Medulla oblongata (tissue), 1 donor: Measurements from ENCODE around the gene SIVA1.
A peak's percentile ranks its signal among the peaks of the same experiment; 100 is the strongest.

Source experiments
- DNase-seq: peaks from one replicate; pipeline ENCODE4 v3.0.0-alpha.2; 2015; ENCODE audit errors: extremely low spot score

SIVA1 gene

GRCh38 chr14:104797115-104798044 is 44.4 kb downstream of the SIVA1 start:
- no peak for DNase-seq

GRCh38 chr14:104798300-104799243 is 45.6 kb downstream of the SIVA1 start:
- DNase-seq = no peak

DNA sequence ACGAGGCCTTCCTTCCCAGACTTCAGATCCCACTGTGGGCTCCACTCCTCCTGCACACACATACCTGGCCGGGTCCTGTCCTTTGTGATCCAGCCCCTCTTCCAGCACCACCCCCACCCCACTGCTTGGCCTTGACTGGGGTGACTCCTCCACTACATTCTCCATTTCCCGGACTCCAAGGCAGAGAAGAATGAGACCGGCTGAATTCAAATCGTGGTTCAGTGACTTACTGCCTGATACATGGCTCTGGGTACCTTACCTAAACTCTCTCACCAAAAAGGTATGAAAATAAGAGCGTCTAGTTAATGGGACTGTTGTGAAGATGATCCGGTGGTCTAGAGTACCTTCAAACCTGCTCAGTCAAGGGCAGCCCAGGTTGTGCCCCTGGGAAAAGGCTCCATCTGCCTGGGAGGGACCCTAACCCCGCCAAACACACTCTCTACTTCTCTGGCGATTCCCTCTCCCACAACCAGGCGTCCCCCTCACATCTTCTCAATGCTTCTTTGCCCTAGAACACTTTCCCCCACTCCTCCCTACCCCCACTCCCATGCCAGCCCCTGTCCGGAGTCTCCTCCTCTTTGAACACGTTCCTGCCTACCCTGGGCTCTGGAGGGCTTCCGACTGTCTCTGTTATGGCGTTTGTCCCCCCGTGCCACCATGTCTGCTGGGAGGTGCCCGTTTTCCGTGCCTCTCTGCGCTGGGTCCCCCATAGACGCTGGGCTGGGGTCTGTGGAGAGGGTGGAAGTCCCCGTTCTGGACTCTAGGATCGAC is 46.5 kb downstream of the SIVA1 start:
- DNase-seq = peak; percentile 27

DNA sequence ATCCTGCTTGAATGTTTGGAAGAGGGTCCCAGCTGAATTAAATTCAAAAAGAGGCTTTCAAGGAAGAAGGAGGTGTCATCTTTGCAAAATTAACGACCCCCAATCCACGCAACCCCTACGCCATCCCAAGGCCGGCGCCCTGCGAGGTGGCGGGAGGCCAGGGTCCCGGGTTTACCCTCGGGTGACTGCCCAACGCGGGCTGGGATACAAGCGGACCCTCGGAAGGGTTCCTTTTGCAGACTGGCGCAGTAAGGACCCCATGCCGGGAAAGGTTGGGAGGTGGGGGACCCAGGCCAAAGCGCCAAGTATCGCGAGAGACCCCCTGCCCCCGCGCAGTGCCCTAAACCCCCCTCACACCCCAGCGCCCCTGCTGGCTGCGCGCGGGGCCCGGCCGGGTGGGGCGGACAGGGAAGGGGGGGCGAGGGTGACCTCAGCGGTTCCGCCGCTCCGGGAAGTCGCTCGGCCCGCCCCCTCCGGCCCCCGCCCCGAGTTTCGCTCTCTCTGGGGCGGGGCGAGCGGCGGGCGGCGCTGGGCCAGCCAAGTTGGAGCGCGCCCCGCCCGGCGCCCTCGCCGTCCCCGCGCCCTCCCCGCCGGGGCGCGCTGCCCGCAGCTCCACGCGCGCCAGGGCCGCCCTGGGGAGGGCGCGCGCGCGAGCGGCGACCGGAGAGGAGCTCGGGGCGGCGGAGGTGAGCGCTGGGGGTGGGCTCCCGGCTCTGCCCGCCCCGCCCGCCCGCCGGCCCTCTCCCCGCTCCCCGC is 47.2 kb downstream of the SIVA1 start:
- peak; percentile 69 for DNase-seq

DNA sequence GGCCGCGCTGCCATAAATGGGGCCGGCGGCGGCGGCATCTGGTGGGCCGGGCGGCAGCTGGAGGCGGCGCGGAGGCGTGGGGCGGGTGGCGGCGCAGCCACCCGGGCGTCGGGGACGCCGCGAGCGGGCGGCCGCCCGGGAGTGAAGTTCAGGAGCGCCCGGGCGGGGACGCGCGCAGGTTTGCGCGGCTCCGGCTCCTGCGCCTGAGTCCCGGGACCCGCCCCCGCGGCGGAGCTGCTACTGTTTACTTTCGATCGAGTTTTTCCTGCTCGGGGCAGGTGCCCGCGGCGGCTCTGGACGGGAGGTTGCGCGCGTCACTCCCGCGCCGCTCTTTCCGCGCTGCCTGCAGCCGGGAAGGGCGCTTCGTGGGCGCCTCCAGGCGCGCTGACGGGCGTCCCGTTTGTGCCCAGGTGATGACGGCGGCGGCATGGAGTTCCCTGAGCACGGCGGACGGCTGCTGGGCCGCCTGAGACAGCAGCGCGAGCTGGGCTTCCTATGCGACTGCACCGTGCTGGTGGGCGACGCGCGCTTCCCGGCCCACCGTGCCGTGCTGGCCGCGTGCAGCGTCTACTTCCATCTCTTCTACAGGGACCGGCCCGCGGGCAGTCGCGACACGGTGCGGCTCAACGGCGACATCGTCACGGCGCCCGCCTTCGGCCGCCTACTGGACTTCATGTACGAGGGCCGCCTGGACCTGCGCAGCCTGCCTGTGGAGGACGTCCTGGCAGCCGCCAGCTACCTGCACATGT is 48.0 kb downstream of the SIVA1 start, which contains the start of gene ZBTB42:
Gene ZBTB42, plus strand, starts transcription at position 331 of the 749 bp plus-strand sequence. Its CDS starts 97 bp downstream, at position 428.
- DNase-seq = no peak

DNA sequence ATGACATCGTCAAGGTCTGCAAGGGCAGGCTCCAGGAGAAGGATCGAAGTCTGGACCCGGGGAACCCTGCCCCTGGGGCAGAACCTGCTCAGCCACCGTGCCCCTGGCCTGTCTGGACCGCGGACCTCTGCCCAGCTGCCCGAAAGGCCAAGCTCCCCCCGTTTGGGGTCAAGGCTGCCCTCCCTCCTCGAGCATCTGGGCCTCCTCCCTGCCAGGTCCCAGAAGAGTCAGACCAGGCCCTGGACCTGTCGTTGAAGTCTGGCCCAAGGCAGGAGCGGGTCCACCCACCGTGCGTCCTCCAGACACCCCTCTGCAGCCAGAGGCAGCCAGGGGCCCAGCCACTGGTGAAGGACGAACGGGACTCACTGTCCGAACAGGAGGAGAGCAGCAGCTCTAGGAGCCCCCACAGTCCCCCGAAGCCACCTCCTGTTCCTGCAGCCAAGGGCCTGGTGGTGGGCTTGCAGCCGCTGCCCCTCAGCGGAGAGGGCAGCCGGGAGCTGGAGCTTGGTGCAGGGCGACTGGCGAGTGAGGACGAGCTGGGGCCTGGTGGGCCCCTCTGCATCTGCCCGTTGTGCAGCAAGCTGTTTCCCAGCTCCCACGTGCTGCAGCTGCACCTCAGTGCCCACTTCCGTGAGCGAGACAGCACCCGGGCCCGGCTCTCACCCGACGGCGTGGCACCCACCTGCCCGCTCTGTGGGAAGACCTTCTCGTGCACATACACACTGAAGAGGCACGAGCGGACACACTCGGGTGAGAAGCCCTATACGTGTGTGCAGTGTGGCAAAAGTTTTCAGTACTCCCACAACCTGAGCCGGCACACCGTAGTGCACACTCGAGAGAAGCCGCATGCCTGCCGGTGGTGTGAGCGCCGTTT is 48.8 kb downstream of the SIVA1 start:
- no peak for DNase-seq

- DNase-seq = no peak
Observed at GRCh38 chr14:104802394-104803184, 49.6 kb downstream of the SIVA1 start.

GRCh38 chr14:104803280-104803911 is 50.4 kb downstream of the SIVA1 start:
- DNase-seq = no peak

GRCh38 chr14:104803912-104804410 is 51.0 kb downstream of the SIVA1 start:
- no peak for DNase-seq

- no peak for DNase-seq
Observed at GRCh38 chr14:104804481-104805325, 51.8 kb downstream of the SIVA1 start.

- DNase-seq = no peak
Observed at GRCh38 chr14:104805326-104805678, 52.4 kb downstream of the SIVA1 start.

GRCh38 chr14:104805941-104806624 is 53.1 kb downstream of the SIVA1 start:
- DNase-seq = no peak

DNA sequence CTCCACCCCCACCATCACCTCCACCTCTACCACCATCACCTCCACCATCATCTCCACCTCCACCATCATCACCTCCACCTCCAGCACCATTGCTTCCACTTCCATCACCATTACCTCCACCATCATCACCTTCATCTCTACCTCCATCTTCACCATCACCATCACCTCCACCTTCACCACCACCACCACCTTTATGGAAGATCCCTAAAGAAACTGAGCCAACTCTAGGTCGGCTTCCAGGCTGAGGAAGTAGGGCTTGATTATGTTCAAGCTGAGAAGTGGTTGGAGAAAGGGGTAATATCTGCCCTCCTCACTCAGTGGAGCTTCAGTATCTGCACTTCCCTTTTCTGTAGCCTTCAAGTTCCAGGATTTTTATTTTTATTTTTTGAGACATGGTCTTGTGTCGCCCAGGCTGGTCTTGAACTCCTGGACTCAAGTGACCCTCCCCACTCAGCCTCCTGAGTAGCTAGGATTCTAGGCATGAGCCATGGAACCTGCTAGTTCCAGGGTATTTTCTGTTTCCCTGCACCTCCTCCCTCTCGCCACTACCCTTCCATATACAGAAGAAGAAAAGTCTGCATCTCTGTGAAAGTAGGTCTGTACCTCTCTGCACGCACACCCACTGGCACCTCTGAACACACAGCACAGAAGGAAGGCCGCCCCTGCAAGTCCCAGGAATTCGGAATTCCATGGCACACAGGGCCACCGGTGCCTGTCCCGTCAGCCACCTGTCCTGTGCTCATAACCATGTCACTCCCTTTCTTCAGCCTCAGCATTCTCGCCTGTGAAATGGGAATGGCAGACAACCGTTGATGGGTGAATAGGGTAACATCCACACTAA is 53.9 kb downstream of the SIVA1 start:
- DNase-seq = no peak

- DNase-seq = no peak
Observed at GRCh38 chr14:104808456-104808855, 55.5 kb downstream of the SIVA1 start.
